SK-MEL-5 (cell line): ENCODE results near the gene SPATA1. TPM values are rescaled to one million over a fixed set of nuclear protein-coding genes. Genes with fewer than 3 reads are reported as not detected.
A peak's percentile ranks its signal among the peaks of the same experiment; 100 is the strongest.
"Not testable (repeated sequence)": the region's sequence is repeated elsewhere in the genome, so short reads cannot be mapped to it uniquely, and the experiment has no call there.

Experiments used
- DNase-seq: peaks from one replicate; pipeline ENCODE4 v3.0.0-alpha.2; 2016; ENCODE audit warnings: low read depth, low spot score
- in situ Hi-C: cut with HindIII; loops from 2 replicates; pipeline ENCODE4 v1.10.0; 2016; ENCODE audit warnings: low sequenced_read_pairs, high pct_unique_total_duplicates, low pct_unique_long_range_greater_than_20kb
- total RNA-seq: library from RNA; depleted of rRNA; stranded (reverse); fragments of >200 nt; shearing (Covaris generic); gene quantifications from 2 replicates; pipeline ENCODE4 v1.2.3, GENCODE V29; 2014

The SPATA1 gene
- total RNA-seq, 1 experiment from 2014 or later, result not detected

- no peak for DNase-seq
- in situ Hi-C loops, result no loop called here
Measured at GRCh38 chr1:84505493-84506001, 639 bp upstream of the SPATA1 start.

GRCh38 chr1:84506729-84507453 is 705 bp downstream of the SPATA1 start:
- DNase-seq, result no peak
- in situ Hi-C loops, result no loop called here

GRCh38 chr1:84507887-84508286 is 1.7 kb downstream of the SPATA1 start:
- DNase-seq, in situ Hi-C loops: not testable (repeated sequence)

- in situ Hi-C loops, result no loop called here
- DNase-seq, result no peak
Measured at GRCh38 chr1:84508510-84508909, 2.3 kb downstream of the SPATA1 start.

- in situ Hi-C loops, result no loop called here
- DNase-seq, result no peak
Measured at GRCh38 chr1:84509029-84509428, 2.8 kb downstream of the SPATA1 start.

- DNase-seq, result no peak
- in situ Hi-C loops, result no loop called here
Measured at GRCh38 chr1:84510165-84510564, 4.0 kb downstream of the SPATA1 start.

- in situ Hi-C loops, result no loop called here
- DNase-seq, result no peak
Measured at GRCh38 chr1:84510668-84511067, 4.5 kb downstream of the SPATA1 start.

- in situ Hi-C loops, result no loop called here
Measured at GRCh38 chr1:84524590-84524989, 18.4 kb downstream of the SPATA1 start.

GRCh38 chr1:84525779-84526178 is 19.6 kb downstream of the SPATA1 start:
- no peak for DNase-seq
- in situ Hi-C loops, result no loop called here

More at GRCh38 chr1:84524590-84524989, 18.4 kb downstream of the SPATA1 start:
- no peak for DNase-seq

- no peak for DNase-seq
Measured at GRCh38 chr1:84538599-84538998, 32.4 kb downstream of the SPATA1 start.

GRCh38 chr1:84539972-84540371 is 33.8 kb downstream of the SPATA1 start:
- in situ Hi-C loops, result no loop called here
- DNase-seq, result no peak

More at GRCh38 chr1:84538599-84538998, 32.4 kb downstream of the SPATA1 start:
- in situ Hi-C loops, result no loop called here

- no peak for DNase-seq
Measured at GRCh38 chr1:84540759-84541158, 34.6 kb downstream of the SPATA1 start.

GRCh38 chr1:84541679-84542078 is 35.5 kb downstream of the SPATA1 start:
- in situ Hi-C loops, result no loop called here

More at GRCh38 chr1:84540759-84541158, 34.6 kb downstream of the SPATA1 start:
- in situ Hi-C loops, result no loop called here

GRCh38 chr1:84550826-84551225 is 44.6 kb downstream of the SPATA1 start:
- DNase-seq, result peak; percentile 4
- in situ Hi-C loops, result no loop called here

More at GRCh38 chr1:84541679-84542078, 35.5 kb downstream of the SPATA1 start:
- DNase-seq, result peak; percentile 18

GRCh38 chr1:84569216-84569615 is 63.0 kb downstream of the SPATA1 start:
- DNase-seq, result no peak
- in situ Hi-C loops, result no loop called here

- no peak for DNase-seq
- in situ Hi-C loops, result no loop called here
Measured at GRCh38 chr1:84570436-84571149, 64.4 kb downstream of the SPATA1 start.

GRCh38 chr1:84571150-84571535 is 65.0 kb downstream of the SPATA1 start:
- no peak for DNase-seq
- in situ Hi-C loops, result no loop called here

GRCh38 chr1:84573481-84573966 is 67.3 kb downstream of the SPATA1 start:
- in situ Hi-C loops, result no loop called here
- DNase-seq, result no peak
